Islet precursor cell (in vitro differentiated cells): ENCODE data around the gene SLC2A9.

Source experiments
- DNase-seq: peaks from one replicate; pipeline ENCODE4 v3.0.0-alpha.2; 2018

The SLC2A9 gene

GRCh38 chr4:10020871-10021652, at the start of gene SLC2A9:
Gene SLC2A9 (minus strand): TSS chr4:10021497. CDS start chr4:10021429, 68 bp downstream.
- DNase-seq, result no peak

- peak; percentile 53 for DNase-seq
These were observed 47.9 kb upstream of the SLC2A9 start for GRCh38 chr4:10069075-10069642.

GRCh38 chr4:10066670-10067651, 45.7 kb upstream of the SLC2A9 start:
- DNase-seq, result peak; percentile 30

- DNase-seq, result peak; percentile 12
These were observed 44.9 kb upstream of the SLC2A9 start for GRCh38 chr4:10066206-10066605.

- DNase-seq, result peak; percentile 88
These were observed 42.4 kb upstream of the SLC2A9 start for GRCh38 chr4:10063544-10064300.

- peak; percentile 7 for DNase-seq
These were observed 40.5 kb upstream of the SLC2A9 start for GRCh38 chr4:10061650-10062415.

GRCh38 chr4:10058371-10058770, 37.1 kb upstream of the SLC2A9 start:
- no peak for DNase-seq

- no peak for DNase-seq
These were observed 35.7 kb upstream of the SLC2A9 start for GRCh38 chr4:10057023-10057395.

- DNase-seq, result no peak
These were observed 35.2 kb upstream of the SLC2A9 start for GRCh38 chr4:10056334-10057022.

GRCh38 chr4:10055871-10056270, 34.6 kb upstream of the SLC2A9 start:
- no peak for DNase-seq

- no peak for DNase-seq
These were observed 33.3 kb upstream of the SLC2A9 start for GRCh38 chr4:10054571-10055041.

GRCh38 chr4:10053635-10054453, 32.5 kb upstream of the SLC2A9 start:
- no peak for DNase-seq

- DNase-seq, result no peak
These were observed 30.3 kb upstream of the SLC2A9 start for GRCh38 chr4:10051517-10052135.

GRCh38 chr4:10050721-10051120, 29.4 kb upstream of the SLC2A9 start:
- DNase-seq, result no peak

- no peak for DNase-seq
These were observed 29.0 kb upstream of the SLC2A9 start for GRCh38 chr4:10050261-10050661.

- no peak for DNase-seq
These were observed 27.8 kb upstream of the SLC2A9 start for GRCh38 chr4:10048941-10049697.

GRCh38 chr4:10047967-10048366, 26.7 kb upstream of the SLC2A9 start:
- DNase-seq, result peak; percentile 4

- DNase-seq, result no peak
These were observed 25.2 kb upstream of the SLC2A9 start for GRCh38 chr4:10046471-10046870.

GRCh38 chr4:10045481-10045880, 24.2 kb upstream of the SLC2A9 start:
- DNase-seq, result peak; percentile 3
